Astrocyte (in vitro differentiated cells and primary cell): ENCODE data around the gene SLC39A8. TPM values are rescaled to one million over a fixed set of nuclear protein-coding genes. Genes with fewer than 3 reads are reported as not detected.

Experiments
- DNase-seq: peaks from one replicate; pipeline ENCODE4 v3.0.0-alpha.2; 2010; ENCODE audit warnings: low read depth
- FAIRE-seq: peaks from 2 replicates; lab custom pipeline; 2011; peaks lifted over from hg19 to GRCh38; lab: Jason Lieb, UNC
- H2AFZ ChIP-seq: 2 replicates; pipeline ENCODE4 v1.6.0; 2012; ENCODE audit warnings: low read depth, low read length, inconsistent platforms
- H3K27ac ChIP-seq: 2 replicates; pipeline ENCODE4 v1.5.1; 2011; ENCODE audit warnings: low read depth, low read length, inconsistent platforms
- H3K27me3 ChIP-seq: 2 replicates; pipeline ENCODE4 v1.6.0; 2011; ENCODE audit warnings: low read length, inconsistent platforms; ENCODE audit not compliant: insufficient read depth
- H3K36me3 ChIP-seq: 2 replicates; pipeline ENCODE4 v1.5.1; 2011; ENCODE audit warnings: low read length, inconsistent platforms; ENCODE audit not compliant: insufficient read depth
- H3K4me1 ChIP-seq: 2 replicates; pipeline ENCODE4 v1.5.1; 2011; ENCODE audit warnings: low read length, inconsistent platforms; ENCODE audit not compliant: insufficient read depth
- H3K4me2 ChIP-seq: 2 replicates; pipeline ENCODE4 v1.6.0; 2012; ENCODE audit warnings: low read length, inconsistent platforms
- H3K4me3 ChIP-seq: 2 replicates; pipeline ENCODE4 v1.5.1; 2011; ENCODE audit warnings: low read depth, mild to moderate bottlenecking, low read length, inconsistent platforms; ENCODE audit not compliant: insufficient read depth
- H3K79me2 ChIP-seq: 2 replicates; pipeline ENCODE4 v1.6.0; 2012; ENCODE audit warnings: mild to moderate bottlenecking, low read length, inconsistent platforms; ENCODE audit not compliant: insufficient read depth
- H3K9ac ChIP-seq: 2 replicates; pipeline ENCODE4 v1.6.0; 2012; ENCODE audit warnings: mild to moderate bottlenecking, low read length, inconsistent platforms
- H3K9me3 ChIP-seq: 2 replicates; pipeline ENCODE4 v1.5.1; 2012; ENCODE audit warnings: low read depth, mild to moderate bottlenecking, low read length, inconsistent platforms; ENCODE audit not compliant: insufficient read depth
- H4K20me1 ChIP-seq: 2 replicates; pipeline ENCODE4 v1.6.0; 2012; ENCODE audit warnings: low read length, inconsistent platforms; ENCODE audit not compliant: insufficient read depth
- H3K27ac Mint-ChIP-seq: one replicate; pipeline ENCODE4 v1.8.0; 2021; ENCODE audit warnings: mild to moderate bottlenecking, mixed read lengths; ENCODE audit not compliant: unreplicated experiment
- H3K27me3 Mint-ChIP-seq: one replicate; pipeline ENCODE4 v1.8.0; 2021; ENCODE audit warnings: low read depth, mixed read lengths; ENCODE audit not compliant: unreplicated experiment
- H3K36me3 Mint-ChIP-seq: one replicate; pipeline ENCODE4 v1.8.0; 2021; ENCODE audit warnings: low read depth, mixed read lengths; ENCODE audit not compliant: unreplicated experiment
- H3K4me1 Mint-ChIP-seq: one replicate; pipeline ENCODE4 v1.8.0; 2021; ENCODE audit warnings: low read depth, mixed read lengths; ENCODE audit not compliant: unreplicated experiment
- H3K4me3 Mint-ChIP-seq: one replicate; pipeline ENCODE4 v1.8.0; 2021; ENCODE audit warnings: mild to moderate bottlenecking, moderate library complexity, mixed read lengths; ENCODE audit not compliant: unreplicated experiment
- H3K9me3 Mint-ChIP-seq: one replicate; pipeline ENCODE4 v1.8.0; 2021; ENCODE audit warnings: mild to moderate bottlenecking, mixed read lengths; ENCODE audit not compliant: unreplicated experiment
- EZH2 ChIP-seq: IDR thresholded peaks from 2 replicates; pipeline ENCODE4 v1.6.1; 2012; ENCODE audit warnings: mild to moderate bottlenecking, low read length, inconsistent platforms; ENCODE audit not compliant: insufficient read depth
- total RNA-seq: library from RNA; stranded (reverse); gene quantifications from 2 replicates; pipeline ENCODE4 v1.2.1, GENCODE V29; 2021
- TF ChIP-seq, protein P1 (sequence below): IDR thresholded peaks from 2 replicates; pipeline ENCODE4 v1.5.1; 2011; ENCODE audit warnings: low read depth, mild to moderate bottlenecking, inconsistent platforms, low read length, moderate library complexity; ENCODE audit not compliant: insufficient read depth

Gene SLC39A8
- total RNA-seq, 1 donor from 2014 or later = 5.6 TPM

DNA sequence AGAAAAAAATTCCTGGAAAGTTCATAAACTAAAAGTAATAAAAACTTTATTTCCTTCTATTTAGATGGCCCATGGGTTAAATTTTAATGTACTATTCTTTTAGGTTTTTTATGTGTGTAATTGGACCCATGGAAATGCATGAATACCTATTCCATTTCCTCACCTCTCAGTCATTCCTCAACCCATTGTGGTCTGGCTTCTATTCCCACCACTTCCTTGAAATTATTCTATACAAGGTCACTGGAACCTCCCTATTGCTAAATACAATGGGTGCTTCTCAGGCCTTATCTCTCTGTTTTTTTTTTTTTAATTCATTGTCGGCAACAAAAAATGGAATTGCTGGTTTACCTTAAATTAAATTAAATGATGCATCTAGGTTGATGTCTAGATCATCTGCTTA is 17.2 kb downstream of the SLC39A8 start:
- peaks cover 5% of the 10 kb centered on the region for H3K9me3 Mint-ChIP-seq

DNA sequence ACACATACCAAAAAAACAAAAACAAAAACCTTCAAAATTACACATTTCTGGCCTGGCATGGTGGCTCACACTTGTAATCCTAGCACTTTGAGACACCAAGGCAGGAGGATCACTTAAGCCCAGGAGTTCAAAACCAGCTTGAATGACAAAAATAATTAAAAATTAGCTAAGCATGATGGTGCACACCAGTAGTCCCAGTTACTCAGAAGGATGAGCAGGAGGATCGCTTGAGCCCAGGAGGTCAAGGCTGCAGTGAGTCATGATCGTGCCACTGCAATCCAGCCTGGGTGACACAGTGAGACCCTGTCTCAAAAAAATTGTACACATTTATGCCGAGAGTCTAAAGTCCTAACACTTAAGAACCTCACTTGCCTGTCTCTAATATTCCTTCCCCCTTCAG is 18.3 kb downstream of the SLC39A8 start:
- Histone ChIP-seq H3K9me3 (no peaks in the 10 kb centered on the region), H2AFZ (no peak overlapping the region), H3K36me3 (no peaks in the 10 kb centered on the region), H3K4me1 (no peaks in the 10 kb centered on the region), H3K4me3 (no peak overlapping the region), H3K79me2 (no peaks in the 10 kb centered on the region), H3K27ac (no peak overlapping the region), H3K4me2 (no peak overlapping the region), H3K9ac (no peak overlapping the region), H4K20me1 (no peaks in the 10 kb centered on the region), H3K27me3 (no peaks in the 10 kb centered on the region)
- FAIRE-seq (no peak), DNase-seq (no peak)
- Mint-ChIP-seq H3K4me3 (no peak overlapping the region), H3K27me3 (no peaks in the 10 kb centered on the region), H3K4me1 (peaks cover 2% of the 10 kb centered on the region), H3K36me3 (no peaks in the 10 kb centered on the region), H3K27ac (no peak overlapping the region), H3K9me3 (peaks cover 2% of the 10 kb centered on the region)
- TF ChIP-seq, protein P1, sequence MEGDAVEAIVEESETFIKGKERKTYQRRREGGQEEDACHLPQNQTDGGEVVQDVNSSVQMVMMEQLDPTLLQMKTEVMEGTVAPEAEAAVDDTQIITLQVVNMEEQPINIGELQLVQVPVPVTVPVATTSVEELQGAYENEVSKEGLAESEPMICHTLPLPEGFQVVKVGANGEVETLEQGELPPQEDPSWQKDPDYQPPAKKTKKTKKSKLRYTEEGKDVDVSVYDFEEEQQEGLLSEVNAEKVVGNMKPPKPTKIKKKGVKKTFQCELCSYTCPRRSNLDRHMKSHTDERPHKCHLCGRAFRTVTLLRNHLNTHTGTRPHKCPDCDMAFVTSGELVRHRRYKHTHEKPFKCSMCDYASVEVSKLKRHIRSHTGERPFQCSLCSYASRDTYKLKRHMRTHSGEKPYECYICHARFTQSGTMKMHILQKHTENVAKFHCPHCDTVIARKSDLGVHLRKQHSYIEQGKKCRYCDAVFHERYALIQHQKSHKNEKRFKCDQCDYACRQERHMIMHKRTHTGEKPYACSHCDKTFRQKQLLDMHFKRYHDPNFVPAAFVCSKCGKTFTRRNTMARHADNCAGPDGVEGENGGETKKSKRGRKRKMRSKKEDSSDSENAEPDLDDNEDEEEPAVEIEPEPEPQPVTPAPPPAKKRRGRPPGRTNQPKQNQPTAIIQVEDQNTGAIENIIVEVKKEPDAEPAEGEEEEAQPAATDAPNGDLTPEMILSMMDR = no peak
- no peak for TF ChIP-seq EZH2

More for the DNA sequence above, 17.2 kb downstream of the SLC39A8 start:
- H3K9ac ChIP-seq = no peak overlapping the region
- Mint-ChIP-seq H3K4me3 (no peak overlapping the region), H3K27me3 (no peaks in the 10 kb centered on the region), H3K36me3 (peaks cover 2% of the 10 kb centered on the region), H3K27ac (no peak overlapping the region), H3K4me1 (no peaks in the 10 kb centered on the region)
- no peaks in the 10 kb centered on the region for H3K27me3 ChIP-seq
- H3K9me3 ChIP-seq = no peaks in the 10 kb centered on the region
- H3K4me2 ChIP-seq = no peak overlapping the region
- H3K27ac ChIP-seq = no peak overlapping the region
- no peak overlapping the region for H2AFZ ChIP-seq
- DNase-seq (peak; percentile 83), FAIRE-seq (no peak)
- no peaks in the 10 kb centered on the region for H3K4me1 ChIP-seq
- no peaks in the 10 kb centered on the region for H4K20me1 ChIP-seq
- no peak overlapping the region for H3K4me3 ChIP-seq
- no peaks in the 10 kb centered on the region for H3K79me2 ChIP-seq
- H3K36me3 ChIP-seq = no peaks in the 10 kb centered on the region
- no peak for TF ChIP-seq EZH2
- TF ChIP-seq, protein P1 = no peak

DNA sequence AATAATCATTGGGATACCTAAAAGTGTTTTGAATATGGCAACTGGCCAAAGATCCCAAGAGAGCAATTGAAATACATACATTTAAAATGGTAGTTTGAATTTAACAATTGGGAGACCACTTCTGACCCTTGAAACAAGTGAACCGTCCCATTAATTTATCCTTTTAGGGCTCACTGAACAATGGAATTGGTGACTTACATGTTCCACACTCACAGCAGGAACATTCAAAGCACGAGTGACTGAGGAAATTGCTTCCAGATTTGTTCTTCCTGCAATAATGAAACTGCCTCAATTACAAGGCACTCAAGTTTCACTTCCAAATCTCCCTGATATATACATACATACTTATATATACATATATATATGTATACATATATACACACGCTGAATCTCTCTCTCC is 20.6 kb downstream of the SLC39A8 start:
- H3K4me3 ChIP-seq = no peak overlapping the region
- no peak for DNase-seq
- FAIRE-seq = no peak

More for the DNA sequence above, 20.6 kb downstream of the SLC39A8 start:
- Mint-ChIP-seq H3K4me3 (no peak overlapping the region), H3K9me3 (no peaks in the 10 kb centered on the region), H3K4me1 (peaks cover 13% of the 10 kb centered on the region), H3K27me3 (no peaks in the 10 kb centered on the region), H3K36me3 (no peaks in the 10 kb centered on the region), H3K27ac (no peak overlapping the region)
- Histone ChIP-seq H3K27ac (no peak overlapping the region), H2AFZ (no peak overlapping the region), H3K9me3 (no peaks in the 10 kb centered on the region), H3K36me3 (no peaks in the 10 kb centered on the region), H3K79me2 (no peaks in the 10 kb centered on the region), H3K27me3 (no peaks in the 10 kb centered on the region), H4K20me1 (no peaks in the 10 kb centered on the region), H3K4me2 (no peak overlapping the region), H3K9ac (no peak overlapping the region), H3K4me1 (peaks cover 4% of the 10 kb centered on the region)
- TF ChIP-seq, protein P1 = no peak
- no peak for TF ChIP-seq EZH2
